ENCODE data around the gene FAT1. TPM values are rescaled to one million over a fixed set of nuclear protein-coding genes. Genes with fewer than 3 reads are reported as not detected.

The FAT1 gene
- total RNA-seq, 1 donor from 2014 or later: 408 TPM

GRCh38 chr4:186617921-186618320 is 105.7 kb downstream of the FAT1 start:
- Mint-ChIP-seq H3K36me3 (ENCODE audit: unreplicated experiment) (peaks cover 68% of the 10 kb centered on the region), H3K27ac (ENCODE audit: unreplicated experiment) (no peak overlapping the region), H3K4me1 (ENCODE audit: unreplicated experiment) (peaks cover 20% of the 10 kb centered on the region), H3K9me3 (ENCODE audit: unreplicated experiment) (no peaks in the 10 kb centered on the region), H3K27me3 (ENCODE audit: unreplicated experiment) (no peaks in the 10 kb centered on the region), H3K4me3 (ENCODE audit: unreplicated experiment) (no peak overlapping the region)
- DNase-seq (ENCODE audit: extremely low spot score, unreplicated experiment): no peak
- TF ChIP-seq, protein P1, sequence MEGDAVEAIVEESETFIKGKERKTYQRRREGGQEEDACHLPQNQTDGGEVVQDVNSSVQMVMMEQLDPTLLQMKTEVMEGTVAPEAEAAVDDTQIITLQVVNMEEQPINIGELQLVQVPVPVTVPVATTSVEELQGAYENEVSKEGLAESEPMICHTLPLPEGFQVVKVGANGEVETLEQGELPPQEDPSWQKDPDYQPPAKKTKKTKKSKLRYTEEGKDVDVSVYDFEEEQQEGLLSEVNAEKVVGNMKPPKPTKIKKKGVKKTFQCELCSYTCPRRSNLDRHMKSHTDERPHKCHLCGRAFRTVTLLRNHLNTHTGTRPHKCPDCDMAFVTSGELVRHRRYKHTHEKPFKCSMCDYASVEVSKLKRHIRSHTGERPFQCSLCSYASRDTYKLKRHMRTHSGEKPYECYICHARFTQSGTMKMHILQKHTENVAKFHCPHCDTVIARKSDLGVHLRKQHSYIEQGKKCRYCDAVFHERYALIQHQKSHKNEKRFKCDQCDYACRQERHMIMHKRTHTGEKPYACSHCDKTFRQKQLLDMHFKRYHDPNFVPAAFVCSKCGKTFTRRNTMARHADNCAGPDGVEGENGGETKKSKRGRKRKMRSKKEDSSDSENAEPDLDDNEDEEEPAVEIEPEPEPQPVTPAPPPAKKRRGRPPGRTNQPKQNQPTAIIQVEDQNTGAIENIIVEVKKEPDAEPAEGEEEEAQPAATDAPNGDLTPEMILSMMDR (IDR thresholded peaks at IDR 0.05): no peak

DNA sequence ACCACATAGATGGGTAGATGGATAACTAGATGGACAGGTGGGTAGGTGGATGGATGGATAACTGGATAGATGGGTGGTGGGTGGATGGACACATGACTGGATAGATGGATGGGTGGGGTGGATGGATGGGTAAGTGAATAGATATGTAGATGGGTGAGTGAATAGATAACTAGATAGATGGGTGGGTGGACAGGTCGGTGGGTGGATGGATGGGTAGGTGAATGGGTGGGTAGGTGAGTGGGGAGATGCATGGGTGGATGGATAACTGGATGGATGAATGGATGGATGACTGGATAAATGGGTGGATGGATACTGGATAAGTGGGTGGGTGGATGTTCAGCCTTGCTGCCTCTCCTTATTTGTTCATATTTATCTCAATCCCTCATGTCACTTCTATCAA is 116.2 kb downstream of the FAT1 start:
- Mint-ChIP-seq H3K36me3 (ENCODE audit: unreplicated experiment) (peaks cover 79% of the 10 kb centered on the region), H3K4me1 (ENCODE audit: unreplicated experiment) (peaks cover 14% of the 10 kb centered on the region), H3K4me3 (ENCODE audit: unreplicated experiment) (no peak overlapping the region), H3K27ac (ENCODE audit: unreplicated experiment) (no peak overlapping the region), H3K9me3 (ENCODE audit: unreplicated experiment) (no peaks in the 10 kb centered on the region), H3K27me3 (ENCODE audit: unreplicated experiment) (no peaks in the 10 kb centered on the region)
- TF ChIP-seq, protein P1 (IDR thresholded peaks at IDR 0.05): no peak
- DNase-seq (ENCODE audit: extremely low spot score, unreplicated experiment): no peak

- Mint-ChIP-seq H3K36me3 (ENCODE audit: unreplicated experiment) (peaks cover 85% of the 10 kb centered on the region), H3K9me3 (ENCODE audit: unreplicated experiment) (no peaks in the 10 kb centered on the region), H3K27me3 (ENCODE audit: unreplicated experiment) (no peaks in the 10 kb centered on the region), H3K27ac (ENCODE audit: unreplicated experiment) (peak overlapping the region; percentile 43), H3K4me1 (ENCODE audit: unreplicated experiment) (peaks cover 14% of the 10 kb centered on the region), H3K4me3 (ENCODE audit: unreplicated experiment) (no peak overlapping the region)
- TF ChIP-seq, protein P1 (IDR thresholded peaks at IDR 0.05): no peak
- DNase-seq (ENCODE audit: extremely low spot score, unreplicated experiment): no peak
These were observed 117.1 kb downstream of the FAT1 start for GRCh38 chr4:186606591-186606992.

GRCh38 chr4:186605261-186605865 is 118.3 kb downstream of the FAT1 start:
- no peak for DNase-seq (ENCODE audit: extremely low spot score, unreplicated experiment)
- H3K27ac Mint-ChIP-seq (ENCODE audit: unreplicated experiment): no peak overlapping the region
- TF ChIP-seq, protein P1 (IDR thresholded peaks at IDR 0.05): no peak
- H3K9me3 Mint-ChIP-seq (ENCODE audit: unreplicated experiment): no peaks in the 10 kb centered on the region
- H3K4me3 Mint-ChIP-seq (ENCODE audit: unreplicated experiment): no peak overlapping the region
- H3K4me1 Mint-ChIP-seq (ENCODE audit: unreplicated experiment): peaks cover 14% of the 10 kb centered on the region
- H3K27me3 Mint-ChIP-seq (ENCODE audit: unreplicated experiment): no peaks in the 10 kb centered on the region
- H3K36me3 Mint-ChIP-seq (ENCODE audit: unreplicated experiment): peaks cover 84% of the 10 kb centered on the region

GRCh38 chr4:186604124-186604807 is 119.4 kb downstream of the FAT1 start:
- H3K4me1 Mint-ChIP-seq (ENCODE audit: unreplicated experiment): peaks cover 14% of the 10 kb centered on the region
- H3K36me3 Mint-ChIP-seq (ENCODE audit: unreplicated experiment): peaks cover 81% of the 10 kb centered on the region
- no peak overlapping the region for H3K4me3 Mint-ChIP-seq (ENCODE audit: unreplicated experiment)
- H3K27ac Mint-ChIP-seq (ENCODE audit: unreplicated experiment): peak overlapping the region; percentile 42
- DNase-seq (ENCODE audit: extremely low spot score, unreplicated experiment): no peak
- no peaks in the 10 kb centered on the region for H3K27me3 Mint-ChIP-seq (ENCODE audit: unreplicated experiment)
- TF ChIP-seq, protein P1 (IDR thresholded peaks at IDR 0.05): no peak
- H3K9me3 Mint-ChIP-seq (ENCODE audit: unreplicated experiment): no peaks in the 10 kb centered on the region
